ENCODE measurements around the gene GFRA1.

GRCh38 chr10:116289652-116290051 lies 16.6 kb upstream of the GFRA1 start:
- TF ChIP-seq, protein P1, sequence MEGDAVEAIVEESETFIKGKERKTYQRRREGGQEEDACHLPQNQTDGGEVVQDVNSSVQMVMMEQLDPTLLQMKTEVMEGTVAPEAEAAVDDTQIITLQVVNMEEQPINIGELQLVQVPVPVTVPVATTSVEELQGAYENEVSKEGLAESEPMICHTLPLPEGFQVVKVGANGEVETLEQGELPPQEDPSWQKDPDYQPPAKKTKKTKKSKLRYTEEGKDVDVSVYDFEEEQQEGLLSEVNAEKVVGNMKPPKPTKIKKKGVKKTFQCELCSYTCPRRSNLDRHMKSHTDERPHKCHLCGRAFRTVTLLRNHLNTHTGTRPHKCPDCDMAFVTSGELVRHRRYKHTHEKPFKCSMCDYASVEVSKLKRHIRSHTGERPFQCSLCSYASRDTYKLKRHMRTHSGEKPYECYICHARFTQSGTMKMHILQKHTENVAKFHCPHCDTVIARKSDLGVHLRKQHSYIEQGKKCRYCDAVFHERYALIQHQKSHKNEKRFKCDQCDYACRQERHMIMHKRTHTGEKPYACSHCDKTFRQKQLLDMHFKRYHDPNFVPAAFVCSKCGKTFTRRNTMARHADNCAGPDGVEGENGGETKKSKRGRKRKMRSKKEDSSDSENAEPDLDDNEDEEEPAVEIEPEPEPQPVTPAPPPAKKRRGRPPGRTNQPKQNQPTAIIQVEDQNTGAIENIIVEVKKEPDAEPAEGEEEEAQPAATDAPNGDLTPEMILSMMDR (conservative IDR thresholded peaks at IDR 0.05; ENCODE audit: low read depth, low read length) = no peak
- no peak for TF ChIP-seq EZH2 (IDR thresholded peaks at IDR 0.05; ENCODE audit: borderline replicate concordance, low read depth, low read length, poor library complexity, severe bottlenecking)

All from A673 (cell line).